HG02623 (cell line): ENCODE results near the gene TNFRSF13B.
A peak's percentile ranks its signal among the peaks of the same experiment; 100 is the strongest.
"Not testable (repeated sequence)": the region's sequence is repeated elsewhere in the genome, so short reads cannot be mapped to it uniquely, and the experiment has no call there.

Experiments
- ATAC-seq: cut with Tn5 transposase; IDR thresholded peaks from one replicate; pipeline ENCODE4 v1.9.1; 2021; ENCODE audit warnings: moderate library complexity; ENCODE audit not compliant: unreplicated experiment

Gene TNFRSF13B

DNA sequence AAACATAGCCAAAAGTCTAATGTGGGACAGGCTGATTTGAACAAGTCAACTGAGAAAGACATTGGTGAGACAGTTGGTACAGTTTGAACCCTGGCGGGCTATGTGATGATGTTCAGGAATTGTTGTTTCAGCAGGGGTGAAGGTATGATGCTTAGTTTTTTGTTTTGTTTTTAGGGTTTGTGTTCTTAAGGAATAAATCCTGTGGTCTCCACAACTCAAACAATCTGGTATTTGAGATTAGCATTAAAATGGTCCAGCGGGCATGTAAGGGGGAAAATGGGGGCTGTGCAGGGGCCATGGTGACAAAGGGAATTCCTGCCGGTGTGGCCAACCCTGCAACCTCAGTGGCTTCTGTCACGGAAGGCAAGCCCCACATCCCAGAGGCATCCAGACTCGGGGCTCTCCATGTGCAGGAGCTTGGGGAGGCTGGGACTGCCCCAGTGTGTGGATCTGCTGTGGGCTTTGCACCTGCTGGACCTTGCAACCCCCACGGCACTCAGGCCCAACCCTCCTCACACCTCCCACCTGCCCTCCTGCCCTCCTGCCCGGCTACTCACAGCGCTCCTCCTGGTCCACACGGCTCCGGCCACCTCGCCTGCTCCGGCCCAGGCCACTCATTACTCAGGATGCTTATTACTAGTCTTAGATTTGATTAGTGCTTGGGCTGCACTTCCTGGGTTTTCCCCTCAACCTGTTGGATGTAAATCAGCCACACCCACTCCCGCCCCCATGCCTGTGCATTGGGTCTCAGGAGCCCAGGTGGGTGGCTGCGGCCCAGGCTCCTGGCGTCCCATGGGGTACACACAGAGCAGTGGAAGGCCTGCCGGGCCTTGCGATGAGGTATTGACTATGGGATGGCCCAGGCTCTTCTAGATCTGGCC, at the start of gene TNFRSF13B:
Gene TNFRSF13B, minus strand, starts transcription at position 661 of the 881 bp plus-strand sequence. Its CDS starts 43 bp downstream, at position 618.
- ATAC-seq = peak; percentile 31

DNA sequence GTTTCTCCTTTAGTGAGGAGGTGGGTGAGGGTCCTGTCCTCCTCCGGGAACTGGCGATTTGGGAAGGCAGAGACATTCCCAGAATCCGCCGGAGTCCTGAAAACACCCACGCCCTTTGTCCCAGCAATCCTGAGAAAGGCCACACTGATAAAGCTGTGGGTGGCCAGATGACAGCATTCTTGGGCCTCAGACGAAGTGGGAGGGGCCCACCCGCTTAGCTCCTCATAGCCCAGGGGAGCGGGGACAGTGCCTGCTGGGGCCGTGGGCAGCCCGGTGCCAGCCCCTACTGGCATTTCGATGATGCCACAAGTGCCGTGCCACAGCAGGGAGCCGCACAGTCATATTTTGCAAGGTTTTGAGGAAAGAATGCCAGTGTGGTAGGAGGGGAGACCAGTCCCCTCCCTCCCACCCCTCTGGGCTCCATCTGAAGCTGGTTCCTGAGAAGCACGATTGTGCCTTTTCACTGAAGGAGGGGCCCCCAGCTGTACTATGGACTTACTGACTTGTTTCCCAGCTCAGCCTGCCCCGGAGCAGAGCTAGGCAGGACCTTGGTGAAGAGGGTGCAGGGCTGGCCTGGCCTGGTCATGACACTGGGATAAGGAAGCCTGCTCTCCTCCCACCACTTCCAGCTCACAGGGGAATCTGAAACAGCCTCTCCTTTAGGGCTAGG, 49.4 kb upstream of the TNFRSF13B start:
- no peak for ATAC-seq

DNA sequence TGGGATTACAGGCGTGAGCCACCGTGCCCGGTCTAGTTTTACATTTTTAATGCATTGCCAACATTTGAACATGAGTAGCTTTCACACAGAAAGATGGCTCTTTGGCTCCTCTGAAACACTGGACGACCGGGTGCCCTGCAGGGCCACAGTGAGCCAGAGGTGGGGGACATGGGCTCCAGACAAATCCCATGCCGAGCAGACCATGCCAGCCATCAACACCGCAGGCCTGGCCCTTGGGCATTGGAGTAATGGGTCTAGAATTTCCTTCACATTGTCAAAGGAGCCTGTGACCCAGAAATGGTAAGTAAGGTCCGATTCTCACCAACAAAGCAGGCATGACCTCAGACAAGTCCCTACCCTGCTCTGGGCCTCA, 48.9 kb upstream of the TNFRSF13B start:
- no peak for ATAC-seq

DNA sequence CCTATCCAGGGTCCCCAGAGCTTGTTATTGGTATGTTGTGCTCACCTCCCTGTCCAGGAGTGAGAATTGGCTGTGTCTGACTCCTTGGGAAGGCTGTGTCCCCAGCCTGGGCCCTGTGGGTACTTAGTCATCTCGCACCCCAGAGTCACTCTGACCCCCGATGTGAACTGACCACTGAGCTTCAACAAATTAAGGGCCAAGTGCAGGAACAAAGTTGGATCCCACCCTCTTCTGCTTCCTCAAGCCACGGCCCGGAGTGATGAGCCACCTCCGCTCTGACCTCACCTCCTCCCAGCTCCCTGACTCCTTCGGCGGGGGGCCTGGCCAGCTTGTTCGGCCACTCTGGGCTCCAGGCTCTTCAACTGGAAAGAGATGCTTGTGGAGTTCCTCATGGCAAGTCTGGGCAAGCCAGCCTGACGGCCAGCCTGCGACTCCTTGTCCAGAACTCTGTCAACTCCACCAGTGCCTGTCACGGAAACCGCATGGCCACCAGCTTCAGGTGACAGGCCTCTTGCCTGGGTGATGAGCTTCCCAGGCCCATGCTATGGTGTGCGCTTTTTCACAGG, 48.1 kb upstream of the TNFRSF13B start:
- ATAC-seq = no peak

DNA sequence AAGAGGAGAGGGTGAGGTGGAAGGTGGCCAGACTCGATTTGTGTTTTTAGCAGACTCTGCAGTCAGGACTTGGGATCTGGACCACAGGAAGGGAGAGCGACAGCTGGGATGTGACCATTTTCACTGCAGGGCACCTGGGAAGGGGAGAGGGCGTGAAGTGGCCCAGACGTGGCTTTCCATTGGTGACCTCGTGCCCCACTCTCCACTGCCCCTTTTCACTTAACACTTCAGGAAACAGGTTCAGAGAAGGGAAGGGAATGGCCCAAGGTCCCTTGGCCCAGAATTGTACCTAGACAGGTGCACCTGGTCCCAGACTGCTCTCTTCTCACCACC, 47.5 kb upstream of the TNFRSF13B start:
- ATAC-seq = no peak

DNA sequence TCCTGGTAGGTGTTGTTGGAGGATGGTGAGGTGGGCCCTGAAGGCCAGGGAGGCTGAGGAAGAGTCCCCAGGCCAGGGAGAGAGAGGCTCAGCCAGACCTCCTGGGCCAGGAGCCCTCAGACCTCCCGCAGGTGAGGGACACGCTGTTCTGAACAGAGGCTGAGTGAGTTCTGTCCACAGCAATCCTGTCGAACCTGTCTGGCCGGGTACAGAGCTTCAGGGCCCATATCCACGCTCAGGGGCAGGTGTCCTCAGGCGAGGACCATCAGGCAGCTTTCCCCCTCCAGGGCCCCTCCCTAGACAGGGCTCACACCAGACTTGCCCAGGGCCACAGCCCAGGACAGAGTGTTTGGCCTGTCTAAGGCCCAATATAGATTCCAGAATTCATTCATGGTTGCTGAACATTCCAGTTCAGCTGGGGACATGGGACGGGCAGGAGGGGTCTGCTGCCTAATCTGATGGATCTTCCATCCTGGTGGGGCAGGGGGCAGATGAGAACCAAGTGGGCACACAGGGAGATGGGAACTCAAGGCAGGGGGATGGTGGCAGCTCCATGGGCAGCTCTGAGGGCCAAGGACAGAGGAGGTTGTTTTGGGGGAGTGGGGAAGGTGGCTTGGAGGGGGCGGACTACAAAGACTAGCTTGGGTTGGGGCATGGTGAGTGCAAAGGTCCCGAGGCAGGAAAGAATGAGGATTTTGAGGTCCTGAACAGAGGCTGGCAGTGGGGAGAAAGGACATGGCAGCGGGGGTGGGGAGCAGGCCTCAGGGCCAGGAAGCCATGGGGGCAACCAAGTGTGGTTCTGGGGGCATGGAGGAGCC, 46.9 kb upstream of the TNFRSF13B start:
- no peak for ATAC-seq

DNA sequence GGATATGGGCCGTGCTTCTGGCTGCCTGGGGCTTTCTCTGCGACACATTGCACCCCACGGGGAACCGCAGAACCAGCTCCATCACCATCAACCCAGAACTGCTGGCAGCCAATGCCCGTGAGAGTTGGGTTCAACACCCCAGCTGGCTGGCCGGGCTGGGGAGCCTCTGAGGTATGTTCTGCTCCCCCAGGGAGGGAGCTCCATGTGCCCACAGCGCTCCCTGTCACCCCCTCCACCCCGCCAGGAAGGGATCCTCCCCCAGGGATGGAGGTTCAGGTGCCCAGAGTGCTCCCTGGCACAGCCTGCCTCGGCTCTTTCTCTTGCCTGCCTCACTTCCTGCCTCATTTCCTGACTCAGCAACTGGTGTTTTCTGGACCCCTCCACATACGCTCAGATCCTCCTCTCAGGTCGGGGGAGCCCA, 46.1 kb upstream of the TNFRSF13B start:
- no peak for ATAC-seq

DNA sequence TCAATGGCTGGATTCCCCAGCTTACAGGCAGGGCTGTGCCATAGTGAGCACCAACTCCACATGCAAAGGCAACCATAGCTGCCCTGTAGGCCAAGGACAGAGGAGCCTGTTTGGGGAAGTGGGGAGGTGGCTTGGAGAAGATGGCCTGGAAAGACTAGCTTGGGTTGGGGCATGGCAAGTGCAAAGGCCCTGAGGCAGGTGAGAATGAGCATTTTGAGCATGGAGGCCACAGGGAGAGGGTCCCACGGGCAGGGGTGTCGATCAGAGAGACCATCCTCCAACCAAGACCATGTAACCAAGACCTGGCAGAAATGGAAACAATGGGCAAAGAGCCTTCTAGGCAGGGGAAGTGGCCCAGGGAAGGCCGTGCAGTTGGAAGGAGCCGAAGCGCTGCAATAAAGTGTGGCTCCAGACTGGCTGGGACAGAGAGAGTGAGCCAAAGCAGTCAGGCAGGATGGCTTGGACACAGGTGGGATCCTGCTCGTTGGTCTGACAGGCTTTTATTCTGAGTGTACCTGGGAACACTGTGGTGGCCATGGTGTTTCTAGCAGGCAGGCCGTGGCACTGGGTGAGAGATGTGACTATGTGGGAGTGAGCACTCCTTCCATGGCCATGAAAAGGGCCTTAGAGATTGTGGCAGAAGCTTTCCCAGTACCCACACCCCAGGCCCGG, 45.6 kb upstream of the TNFRSF13B start:
- no peak for ATAC-seq

DNA sequence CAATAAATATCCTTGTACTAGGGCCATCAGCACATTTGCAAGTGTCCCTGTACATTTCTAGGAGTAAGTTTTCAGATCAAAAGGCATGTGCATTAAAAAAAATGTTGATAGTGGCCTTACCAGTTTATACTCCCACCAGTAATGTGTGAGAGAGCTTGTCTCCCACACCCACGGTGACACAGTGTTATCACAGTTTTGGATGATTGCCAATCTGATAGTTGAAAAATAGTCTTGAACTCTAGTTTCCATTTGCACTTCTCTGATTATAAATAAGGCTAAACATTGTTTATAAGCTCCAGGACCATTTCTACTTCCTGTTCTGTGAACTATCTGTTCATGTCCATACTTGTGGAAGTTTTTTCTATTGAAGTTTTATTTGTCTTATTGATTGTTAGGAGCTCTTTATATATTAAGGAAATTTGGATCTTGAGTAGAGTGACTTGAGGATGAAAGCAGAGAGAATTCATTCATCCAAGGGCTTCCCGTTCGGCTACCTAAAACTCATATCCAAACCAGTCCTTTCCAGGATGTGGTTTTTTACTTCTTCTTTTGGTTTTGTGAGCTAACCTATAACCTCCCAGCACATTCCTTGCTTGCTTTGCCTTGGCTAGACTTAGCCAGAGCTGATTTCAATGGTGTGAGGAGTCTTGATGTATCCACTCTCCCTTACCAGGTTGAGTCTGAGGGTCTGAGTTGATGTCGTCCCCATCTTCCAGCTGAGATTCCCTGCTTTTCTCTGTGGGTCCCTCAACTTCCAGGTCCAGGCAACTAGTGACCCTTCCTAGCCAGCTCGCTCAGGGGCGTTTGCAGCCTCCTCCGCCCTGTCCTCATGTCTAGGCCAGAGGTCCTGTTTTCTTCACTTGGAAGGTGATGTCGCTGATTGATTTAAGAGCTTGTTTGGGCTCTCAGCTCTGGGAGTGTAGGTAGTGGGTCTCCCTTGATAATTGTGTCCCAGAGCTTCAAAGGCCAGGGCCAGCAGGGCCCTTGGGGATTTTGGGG, 44.6 kb upstream of the TNFRSF13B start:
- ATAC-seq = not testable (repeated sequence)

DNA sequence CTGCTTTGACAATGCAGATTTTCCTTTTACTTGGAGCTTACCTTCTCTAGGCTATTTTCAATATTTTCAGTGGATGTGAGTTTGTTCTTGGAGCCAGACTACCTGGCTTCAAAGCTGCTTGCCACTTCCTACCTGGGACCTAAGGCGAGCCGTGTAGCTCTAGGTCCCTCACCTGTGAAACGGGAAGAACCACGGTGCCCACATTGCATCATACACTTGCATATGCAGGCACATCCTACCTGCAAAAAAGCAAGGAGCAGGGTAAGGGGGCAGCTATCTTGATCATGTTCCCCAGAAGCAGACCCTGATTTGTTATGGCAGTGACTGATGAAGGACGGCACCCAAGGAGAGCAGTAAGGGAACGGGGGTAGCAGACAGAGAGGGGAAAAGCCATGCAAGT, 43.3 kb upstream of the TNFRSF13B start:
- no peak for ATAC-seq

DNA sequence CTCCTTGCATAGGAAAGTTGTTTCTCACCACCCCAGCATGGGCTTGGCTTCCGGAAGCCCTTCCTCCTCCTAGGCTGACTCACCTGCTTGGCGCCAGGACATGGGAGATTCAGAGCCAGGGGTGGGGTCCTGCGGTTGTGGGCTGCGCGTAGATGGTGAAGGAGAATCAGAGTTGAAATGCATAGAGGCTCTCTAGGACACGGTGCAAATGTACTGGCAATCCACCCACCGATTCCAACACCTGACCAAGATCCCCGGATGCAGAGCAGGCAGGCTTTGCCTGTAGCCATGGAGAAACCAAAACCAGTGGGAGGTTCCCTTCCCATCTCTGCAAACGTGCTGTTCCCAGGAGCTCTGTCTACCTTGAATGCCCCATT, 42.8 kb upstream of the TNFRSF13B start:
- not testable (repeated sequence) for ATAC-seq

DNA sequence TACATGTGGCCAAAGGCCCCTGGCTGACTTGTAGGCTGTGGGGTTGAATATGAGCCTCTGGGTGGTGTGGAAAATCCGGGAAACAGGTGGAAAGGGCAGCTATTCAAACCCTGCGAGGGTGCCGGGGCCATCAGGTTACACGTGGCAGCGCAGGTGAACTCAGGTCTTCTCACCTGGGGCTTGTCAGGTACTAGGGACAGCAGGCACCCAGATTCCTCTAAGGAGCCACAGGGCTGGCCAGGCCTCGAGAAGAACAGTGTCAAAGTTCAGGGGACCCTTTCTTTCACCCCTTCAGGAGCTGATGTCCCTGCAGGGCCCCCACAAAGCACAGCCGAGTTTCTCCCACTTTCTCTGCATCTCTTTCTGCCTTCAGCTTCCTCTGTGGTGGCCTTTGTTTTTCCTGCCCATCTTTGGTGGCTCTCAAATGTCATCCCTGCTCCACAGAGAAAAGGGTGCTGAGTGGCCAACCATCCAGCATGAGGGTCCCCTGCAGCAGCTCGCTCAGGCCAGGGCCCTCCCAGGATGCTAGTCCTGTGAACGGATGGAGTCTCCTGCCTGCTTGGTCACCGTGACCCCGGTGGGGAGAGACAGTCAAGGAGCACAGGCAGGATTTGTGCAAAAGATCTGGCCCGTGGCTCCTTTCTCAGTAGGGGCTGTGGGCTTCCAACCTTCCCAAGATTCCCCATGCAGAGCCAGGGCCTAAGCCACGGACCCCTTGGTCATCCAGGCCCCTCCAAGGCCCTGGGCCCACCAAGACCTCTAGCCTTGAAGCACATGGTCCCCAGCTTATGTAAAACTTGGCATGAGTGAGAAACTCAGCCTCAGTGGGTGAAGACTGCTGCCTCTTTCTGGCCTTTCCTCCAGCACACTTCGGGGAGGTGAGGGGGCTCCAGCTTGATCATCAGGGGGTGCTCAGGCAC, 42.2 kb upstream of the TNFRSF13B start:
- ATAC-seq = not testable (repeated sequence)

DNA sequence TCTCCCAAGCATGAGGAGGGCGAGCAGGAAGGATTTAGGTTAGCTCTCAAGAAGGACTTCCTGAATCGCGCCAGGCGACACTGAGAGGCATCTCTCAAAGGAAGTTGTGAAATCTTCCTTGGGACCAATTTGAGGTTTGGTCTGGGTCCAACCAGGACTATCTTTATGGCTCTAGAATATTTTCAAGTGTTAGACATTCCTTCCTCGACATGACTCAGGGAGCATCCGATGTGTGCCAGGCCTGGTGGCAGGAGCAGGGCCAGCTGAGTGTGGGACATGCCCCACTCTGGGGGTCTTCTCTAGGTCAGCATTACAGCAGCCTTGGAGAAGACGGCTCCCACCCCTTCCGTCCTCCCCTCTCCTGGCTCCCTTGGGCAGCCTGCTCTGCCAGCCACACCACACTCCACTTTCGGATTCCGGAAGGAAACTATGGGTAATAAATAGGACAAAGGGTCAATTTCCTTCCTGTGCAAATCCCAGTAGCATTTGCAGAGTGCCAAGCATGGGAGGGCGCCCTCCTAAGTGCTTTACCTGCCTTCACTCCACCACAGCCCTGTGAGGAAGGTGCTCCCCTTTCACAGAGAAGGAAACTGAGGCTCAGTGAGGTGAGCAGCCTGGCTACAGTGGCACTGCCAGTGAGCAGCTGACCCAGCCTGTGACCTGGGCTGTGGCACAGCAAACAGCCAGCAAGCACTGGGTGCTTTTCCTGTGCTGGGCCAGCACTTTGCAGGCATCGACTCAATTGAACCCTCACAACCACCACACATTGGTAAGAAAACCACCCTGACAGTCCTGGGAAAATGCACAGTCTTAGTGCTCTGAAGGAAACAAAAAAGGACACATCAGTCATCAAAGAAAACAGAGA, 39.4 kb upstream of the TNFRSF13B start:
- ATAC-seq = not testable (repeated sequence)

DNA sequence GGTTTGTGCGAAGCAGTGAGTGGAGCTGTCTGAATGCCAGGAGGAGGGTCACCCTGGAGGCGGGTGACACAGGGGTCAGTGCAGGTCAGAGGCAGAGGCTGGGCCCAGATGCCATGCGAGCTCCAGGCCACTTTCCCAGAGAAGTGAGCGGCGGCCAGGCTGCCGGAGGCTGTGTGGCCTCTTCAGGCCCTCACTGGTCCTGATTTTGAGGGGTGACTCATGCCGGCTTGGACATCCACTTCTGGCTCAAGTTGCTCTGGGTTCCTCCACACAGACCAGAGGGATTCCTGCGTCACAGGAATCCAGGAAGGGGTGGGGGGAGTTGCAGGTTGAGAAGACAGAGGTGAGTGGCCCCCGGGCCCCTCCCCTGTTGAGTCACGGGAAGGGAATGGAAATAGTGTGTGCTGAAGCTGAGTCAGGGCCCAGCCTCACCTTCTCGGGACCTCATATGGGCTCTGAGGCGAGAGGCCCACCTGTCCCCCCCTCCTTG, 38.7 kb upstream of the TNFRSF13B start:
- not testable (repeated sequence) for ATAC-seq

DNA sequence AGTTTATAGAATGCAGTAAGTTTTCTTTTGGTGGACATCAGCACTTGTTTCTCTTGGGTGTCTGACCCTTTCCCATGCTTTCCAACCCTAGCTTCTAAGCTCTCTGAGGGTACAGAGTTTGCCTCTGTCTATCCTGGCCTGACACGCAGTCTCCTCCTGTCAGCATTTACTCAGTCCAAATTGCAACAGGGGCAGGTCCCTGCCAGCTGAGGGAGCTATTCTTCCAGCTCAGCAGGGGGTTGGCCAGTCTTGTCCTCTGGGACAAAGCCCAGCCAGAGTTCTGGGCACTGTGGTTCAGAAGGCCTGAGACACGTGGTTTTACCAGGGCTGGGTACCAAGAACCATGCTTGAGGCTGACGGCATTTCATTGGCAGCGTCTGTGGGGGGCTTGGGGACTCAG, 38.1 kb upstream of the TNFRSF13B start:
- not testable (repeated sequence) for ATAC-seq

DNA sequence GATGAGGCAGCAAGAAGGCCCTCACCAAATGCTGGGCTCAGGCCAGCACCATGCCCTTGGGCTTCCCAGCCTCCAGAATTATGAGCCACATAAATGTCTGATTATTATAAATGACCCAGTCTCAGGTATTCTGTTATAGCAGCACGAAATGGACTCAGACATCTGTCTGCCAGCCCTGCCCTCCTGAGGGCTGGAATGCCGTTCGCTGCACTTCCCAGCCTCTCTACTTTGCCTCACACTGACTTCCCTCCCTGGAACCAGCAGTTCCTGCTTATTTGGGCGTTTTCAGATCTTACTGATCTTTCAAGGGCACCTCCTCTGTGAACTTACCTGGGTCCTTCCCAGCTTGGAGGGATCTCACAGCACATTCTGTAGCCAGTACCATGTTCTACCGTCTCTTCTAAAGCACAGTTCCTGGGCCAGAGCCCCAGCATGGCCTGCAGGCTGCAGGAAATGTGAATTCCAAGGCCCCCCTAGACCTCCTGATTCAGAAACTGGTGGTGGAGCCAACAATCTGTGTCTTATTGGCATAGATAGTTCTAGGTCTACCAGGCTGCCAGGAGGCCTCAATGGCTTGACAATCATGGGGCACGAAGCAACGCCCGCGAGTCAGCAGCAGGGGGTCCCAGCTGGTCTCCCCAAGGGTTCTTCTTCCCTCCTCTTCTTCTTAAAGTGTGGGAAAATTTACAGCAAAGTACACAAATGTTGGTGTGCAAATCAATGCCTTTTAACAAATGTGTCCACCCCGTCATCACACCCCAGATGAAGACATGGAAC, 36.9 kb upstream of the TNFRSF13B start:
- not testable (repeated sequence) for ATAC-seq
